NCI-H2227 treated with DMSO at 0.1 percent for 48 hours (cell line): Measurements from ENCODE around the gene LRFN4.

Experiments
- DNase-seq: peaks from one replicate; lab custom pipeline; 2025; lab: John Stamatoyannopoulos, UW

The LRFN4 gene

GRCh38 chr11:66889960-66890359, 33.1 kb downstream of the LRFN4 start:
- DNase-seq: no peak

- no peak for DNase-seq
These were observed 35.2 kb downstream of the LRFN4 start for GRCh38 chr11:66891851-66892660.

- DNase-seq: no peak
These were observed 36.0 kb downstream of the LRFN4 start for GRCh38 chr11:66892911-66893310.

- no peak for DNase-seq
These were observed 37.3 kb downstream of the LRFN4 start for GRCh38 chr11:66894141-66894540.

- no peak for DNase-seq
These were observed 45.1 kb downstream of the LRFN4 start for GRCh38 chr11:66901964-66902390.

GRCh38 chr11:66902486-66903177, 45.8 kb downstream of the LRFN4 start:
- DNase-seq: no peak

- DNase-seq: no peak
These were observed 47.2 kb downstream of the LRFN4 start for GRCh38 chr11:66904055-66904454.

- DNase-seq: no peak
These were observed 47.7 kb downstream of the LRFN4 start for GRCh38 chr11:66904561-66904960.

- no peak for DNase-seq
These were observed 48.2 kb downstream of the LRFN4 start for GRCh38 chr11:66904981-66905521.

- no peak for DNase-seq
These were observed 48.8 kb downstream of the LRFN4 start for GRCh38 chr11:66905631-66906030.

GRCh38 chr11:66906061-66906733, 49.3 kb downstream of the LRFN4 start:
- DNase-seq: no peak

- DNase-seq: no peak
These were observed 51.1 kb downstream of the LRFN4 start for GRCh38 chr11:66907751-66908630.

- DNase-seq: no peak
These were observed 52.3 kb downstream of the LRFN4 start for GRCh38 chr11:66909181-66909580.

GRCh38 chr11:66910016-66910415, 53.2 kb downstream of the LRFN4 start:
- no peak for DNase-seq
